Right cardiac atrium (tissue), 5 donors: Measurements from ENCODE around the gene HTRA1. TPM values are rescaled to one million over a fixed set of nuclear protein-coding genes. Genes with fewer than 3 reads are reported as not detected.

Experiments
- ATAC-seq, 2 donors: fragments of 200-7000 bp; cut with Tn5 transposase; one replicate each; pipeline versions ENCODE4 v1.8.0 to v1.9.1; 2020; ENCODE audit warnings: moderate library complexity in 2 of 2, mild to moderate bottlenecking in 1 of 2
- DNase-seq, 3 donors: peaks; one replicate each; pipeline ENCODE4 v3.0.0-alpha.2; 2020
- H3K27ac ChIP-seq: one replicate; pipeline ENCODE4 v1.5.1; 2013; ENCODE audit warnings: mild to moderate bottlenecking, low read length, control low read depth, moderate library complexity
- H3K27me3 ChIP-seq: one replicate; pipeline ENCODE4 v1.6.1; 2013; ENCODE audit not compliant: control insufficient read depth, insufficient read depth
- H3K4me1 ChIP-seq: one replicate; pipeline ENCODE4 v1.6.1; 2013; ENCODE audit warnings: low read length; ENCODE audit not compliant: control insufficient read depth, insufficient read depth
- H3K4me3 ChIP-seq: one replicate; pipeline ENCODE4 v1.5.1; 2013; ENCODE audit warnings: low read length, control low read depth
- H3K9me3 ChIP-seq: one replicate; pipeline ENCODE4 v1.6.1; 2013; ENCODE audit warnings: low read length; ENCODE audit not compliant: control insufficient read depth
- WGBS: extraction: QIAGEN DNeasy Blood & Tissue Kit; methylation state at CpG from one replicate; pipeline ENCODE4 v1.1.7; 2013; 5-methylcytosine and 5-hydroxymethylcytosine counted together
- intact Hi-C, 4 donors: fragments of 100-400 bp; cut with DNase I; formaldehyde crosslinking; loops; one replicate each; pipeline versions ENCODE4 v1.11.0 to v1.14.0; 2022 to 2023
- polyA plus RNA-seq: library from polyadenylated mRNA; stranded (reverse); fragments of 200-250 nt; gene quantifications from one replicate; pipeline ENCODE4 v1.2.3, GENCODE V29; 2013
- total RNA-seq, 4 donors: library from RNA; stranded (reverse); fragmentation: NEBNext Ultra II Directional; extraction: Animal tissue kit (Norgen Biotek cat#: 25700); gene quantifications; one replicate each; pipeline ENCODE4 v1.2.1, GENCODE V29; 2021
- donor health status: healthy with polysubstance abuse.
- donor health status: DM: no; HTN: yes; CAD: no.
- donor health status: DM: no; HTN: no; CAD: no.
- donor health status: DM: no; HTN: yes; CAD: no; lungs with severe emphysema.
- donor health status: DM: yes; HTN: yes; CAD: no.

HTRA1 gene
- total and polyA plus RNA-seq, 5 donors, result 40.5 to 49.7 (median 45.0) TPM

DNA sequence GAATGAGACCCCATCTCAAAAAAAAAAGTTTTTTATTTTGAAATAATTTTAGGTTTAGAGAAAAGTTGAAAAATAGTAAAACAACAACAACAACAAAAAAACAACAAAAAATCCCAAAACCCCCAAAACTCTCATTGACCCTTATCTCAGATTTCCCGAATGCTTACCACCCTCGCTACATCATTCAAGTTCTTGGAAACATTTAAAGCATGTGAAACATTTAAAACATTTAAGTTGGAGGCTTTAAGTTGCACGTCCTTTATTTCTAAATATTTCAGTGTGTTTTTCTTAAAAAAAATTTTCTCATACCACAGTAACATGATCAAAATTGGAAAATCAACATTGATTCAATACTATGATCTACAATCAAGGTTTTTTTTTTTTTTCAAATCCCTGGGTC lies 7.3 kb upstream of the HTRA1 start:
- H3K4me1 ChIP-seq, result peaks cover 6% of the 10 kb centered on the region
- ATAC-seq (no peak), DNase-seq (no peak)
- H3K9me3 ChIP-seq, result no peaks in the 10 kb centered on the region
- no peak overlapping the region for H3K27ac ChIP-seq
- intact Hi-C loops, result loop anchor here in 2 of 4 donors (5.0 to 10.0 kb wide), 2 partner anchors 93 to 111 kb away; partner anchors contain the start of gene DMBT1 (in 1 of the 2)
- no peak overlapping the region for H3K4me3 ChIP-seq
- H3K27me3 ChIP-seq, result no peaks in the 10 kb centered on the region
- 75% methylated on average over 3 of the region's 3 CpGs for WGBS

DNA sequence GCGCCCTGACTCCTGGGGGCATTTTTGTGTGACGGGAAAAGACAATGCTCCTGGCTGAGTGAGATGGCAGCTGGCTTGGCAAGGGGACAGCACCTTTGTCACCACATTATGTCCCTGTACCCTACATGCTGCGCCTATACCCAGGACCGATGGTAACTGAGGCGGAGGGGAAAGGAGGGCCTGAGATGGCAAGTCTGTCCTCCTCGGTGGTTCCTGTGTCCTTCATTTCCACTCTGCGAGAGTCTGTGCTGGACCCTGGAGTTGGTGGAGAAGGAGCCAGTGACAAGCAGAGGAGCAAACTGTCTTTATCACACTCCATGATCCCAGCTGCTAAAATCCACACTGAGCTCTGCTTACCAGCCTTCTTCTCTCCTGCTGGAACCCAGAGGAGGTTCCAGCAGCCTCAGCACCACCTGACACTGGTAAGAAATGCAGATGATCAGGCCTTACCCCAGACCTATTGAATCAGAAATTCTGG lies 6.7 kb upstream of the HTRA1 start, which contains the start of gene ARMS2:
Gene ARMS2 (plus strand): TSS at position 51 of the 478 bp plus-strand sequence. CDS start 75 bp downstream, at position 126.
- Histone ChIP-seq H3K4me3 (no peak within 1 kb of the TSS), H3K9me3 (no peaks in the 10 kb centered on the region), H3K4me1 (peaks cover 6% of the 10 kb centered on the region), H3K27me3 (no peaks in the 10 kb centered on the region), H3K27ac (no peak within 1 kb of the TSS)
- intact Hi-C loops, result loop anchor here in 2 of 4 donors (5.0 to 10.0 kb wide), 2 partner anchors 93 to 110 kb away; partner anchors contain the start of gene DMBT1 (in 1 of the 2)
- DNase-seq (no peak), ATAC-seq (no peak)
- WGBS, result 76% methylated on average over 7 of the region's 7 CpGs

DNA sequence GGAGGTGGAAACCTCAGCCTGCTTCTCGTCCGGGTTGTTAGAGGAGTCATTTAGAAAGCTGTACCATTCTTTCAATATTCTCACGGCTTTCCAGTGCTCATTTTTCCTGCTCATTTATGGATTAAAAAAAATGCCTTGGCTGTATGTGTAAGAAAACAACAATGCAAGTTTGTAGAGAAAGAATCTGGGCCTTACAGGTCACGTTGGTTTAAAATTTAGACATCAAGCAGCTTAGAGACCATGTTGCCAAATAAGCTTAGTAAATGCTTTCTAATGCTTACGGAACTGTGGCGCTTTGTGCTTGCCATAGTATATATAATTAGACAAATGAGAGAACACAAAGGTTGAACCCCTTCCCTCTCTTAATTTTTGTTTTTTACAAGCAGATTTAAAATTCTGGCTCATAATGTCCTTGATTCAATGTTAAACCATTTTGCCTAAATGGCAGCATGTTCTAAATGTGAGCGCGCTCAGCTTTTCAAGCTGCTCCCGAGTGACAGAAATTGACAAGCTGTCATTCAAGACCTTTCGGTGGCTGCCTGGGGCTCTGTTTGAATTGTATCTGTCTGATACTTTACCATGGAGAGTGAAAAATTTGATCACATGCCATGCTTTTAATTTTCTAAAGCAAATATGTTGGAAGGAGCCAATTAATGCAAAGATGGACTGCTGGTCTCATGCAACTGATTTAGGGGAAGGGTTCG lies 5.8 kb upstream of the HTRA1 start:
- intact Hi-C loops, result loop anchor here in 1 of 4 donors (10.0 kb wide), 1 partner anchor 109 kb away; the partner anchor contains the start of gene DMBT1
- Histone ChIP-seq H3K4me1 (peaks cover 4% of the 10 kb centered on the region), H3K27me3 (no peaks in the 10 kb centered on the region), H3K9me3 (no peaks in the 10 kb centered on the region), H3K27ac (no peak overlapping the region), H3K4me3 (no peak overlapping the region)
- WGBS, result 96% methylated on average over 11 of the region's 11 CpGs
- DNase-seq (no peak), ATAC-seq (no peak)

DNA sequence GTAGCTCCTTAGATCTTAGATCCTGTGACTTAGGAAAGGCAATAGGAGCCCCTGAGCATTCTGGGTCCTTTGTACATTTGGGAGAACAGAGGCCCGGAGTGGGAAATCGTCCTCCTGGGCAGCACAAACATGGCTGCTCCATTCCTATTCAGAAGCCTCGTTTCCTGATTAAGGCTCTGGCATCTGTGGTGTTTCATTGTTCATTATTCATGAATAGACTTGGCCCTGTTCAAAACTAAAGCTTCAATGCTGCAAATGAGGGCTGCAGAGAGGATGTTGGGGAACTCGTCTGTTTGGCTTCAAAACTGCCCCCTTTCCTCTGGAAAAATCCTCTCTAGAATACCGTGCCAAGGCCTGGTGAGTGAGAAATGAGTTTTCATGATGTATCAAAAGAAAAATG lies 3.4 kb upstream of the HTRA1 start:
- Histone ChIP-seq H3K9me3 (no peaks in the 10 kb centered on the region), H3K4me1 (peaks cover 6% of the 10 kb centered on the region), H3K4me3 (no peak overlapping the region), H3K27ac (no peak overlapping the region), H3K27me3 (no peaks in the 10 kb centered on the region)
- ATAC-seq, result no peak
- WGBS, result 57% methylated on average over 5 of the region's 5 CpGs
- intact Hi-C loops, result loop anchor here in 1 of 4 donors (10.0 kb wide), 1 partner anchor 107 kb away; the partner anchor contains the start of gene DMBT1
- no peak for DNase-seq

DNA sequence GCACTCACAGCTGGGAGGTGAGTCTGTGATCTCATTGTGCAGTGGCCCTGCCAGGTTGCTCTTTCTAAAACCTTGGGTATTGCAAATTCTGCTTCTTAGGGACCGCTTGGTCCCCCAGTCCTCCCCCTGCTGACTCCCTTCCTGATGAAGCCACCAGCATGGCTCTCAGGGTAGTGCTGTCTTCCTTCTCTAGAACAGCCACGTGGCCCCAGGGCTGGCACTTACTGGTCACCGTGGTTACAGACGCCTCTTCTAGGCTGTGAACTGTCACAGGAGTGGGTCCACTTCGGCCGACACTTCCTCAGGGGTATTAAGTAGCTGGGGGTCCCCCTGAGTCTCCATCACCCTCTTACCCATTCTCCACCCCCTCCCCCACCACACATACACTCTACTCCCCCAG lies 2.7 kb upstream of the HTRA1 start:
- Histone ChIP-seq H3K9me3 (no peaks in the 10 kb centered on the region), H3K4me1 (peaks cover 7% of the 10 kb centered on the region), H3K27me3 (no peaks in the 10 kb centered on the region), H3K4me3 (no peak overlapping the region), H3K27ac (no peak overlapping the region)
- ATAC-seq (no peak), DNase-seq (no peak)
- intact Hi-C loops, result loop anchor here in 1 of 4 donors (10.0 kb wide), 1 partner anchor 106 kb away; the partner anchor contains the start of gene DMBT1
- WGBS, result 81% methylated on average over 6 of the region's 6 CpGs

DNA sequence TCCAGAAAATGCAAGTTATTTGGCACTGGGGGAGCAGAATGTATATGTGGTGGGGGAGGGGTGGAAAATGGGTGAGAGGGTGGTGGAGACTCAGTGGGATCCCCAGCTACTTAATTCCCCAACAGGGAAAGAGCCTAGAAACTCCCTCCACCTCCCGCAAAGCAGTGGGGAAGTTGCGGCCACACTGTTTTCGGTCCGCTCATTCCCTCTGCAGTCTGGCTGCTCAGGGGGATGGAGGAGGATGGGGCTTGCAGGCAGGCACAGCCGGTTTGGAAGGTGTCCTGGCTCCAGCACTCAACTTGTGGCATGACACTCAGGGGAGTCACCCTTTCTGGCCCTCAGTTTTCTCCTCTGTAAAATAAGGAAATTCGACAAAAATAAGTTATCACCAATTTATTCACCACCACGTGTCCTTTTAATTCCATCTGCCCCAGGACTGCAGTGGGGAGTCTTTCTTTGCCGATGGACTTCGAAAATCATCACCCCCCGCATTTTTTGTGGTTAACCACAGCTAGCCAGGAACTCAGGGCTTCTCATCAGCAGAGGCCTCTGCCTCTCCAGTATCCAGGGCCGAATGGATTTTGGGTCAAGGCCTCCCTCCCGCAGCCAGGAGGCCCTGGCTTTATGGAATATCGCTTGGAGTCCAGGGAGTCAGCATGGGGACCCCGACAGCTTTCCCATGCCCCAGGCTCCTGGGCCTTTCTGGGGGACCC lies 1.6 kb upstream of the HTRA1 start:
- Histone ChIP-seq H3K27me3 (no peaks in the 10 kb centered on the region), H3K9me3 (no peaks in the 10 kb centered on the region), H3K27ac (no peak overlapping the region), H3K4me3 (no peak overlapping the region), H3K4me1 (peaks cover 9% of the 10 kb centered on the region)
- WGBS, result 82% methylated on average over 14 of the region's 14 CpGs
- intact Hi-C loops, result loop anchor here in 1 of 4 donors (10.0 kb wide), 1 partner anchor 105 kb away; the partner anchor contains the start of gene DMBT1
- DNase-seq (no peak), ATAC-seq (no peak)

DNA sequence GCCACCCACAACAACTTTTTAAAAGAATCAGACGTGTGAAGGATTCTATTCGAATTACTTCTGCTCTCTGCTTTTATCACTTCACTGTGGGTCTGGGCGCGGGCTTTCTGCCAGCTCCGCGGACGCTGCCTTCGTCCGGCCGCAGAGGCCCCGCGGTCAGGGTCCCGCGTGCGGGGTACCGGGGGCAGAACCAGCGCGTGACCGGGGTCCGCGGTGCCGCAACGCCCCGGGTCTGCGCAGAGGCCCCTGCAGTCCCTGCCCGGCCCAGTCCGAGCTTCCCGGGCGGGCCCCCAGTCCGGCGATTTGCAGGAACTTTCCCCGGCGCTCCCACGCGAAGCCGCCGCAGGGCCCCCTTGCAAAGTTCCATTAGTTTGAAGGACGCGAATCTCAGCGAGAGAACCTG lies 461 bp upstream of the HTRA1 start:
- H3K27me3 ChIP-seq, result no peaks in the 10 kb centered on the region
- intact Hi-C loops, result no loop called here
- H3K4me3 ChIP-seq, result peak overlapping the region; percentile 74
- ATAC-seq (peak in 1 of 2 donors; percentile 6), DNase-seq (peak in 2 of 3 donors; percentile 60 to 72)
- peaks cover 9% of the 10 kb centered on the region for H3K4me1 ChIP-seq
- H3K27ac ChIP-seq, result no peak overlapping the region
- WGBS, result under 1% methylated on average over 40 of the region's 40 CpGs
- no peaks in the 10 kb centered on the region for H3K9me3 ChIP-seq

DNA sequence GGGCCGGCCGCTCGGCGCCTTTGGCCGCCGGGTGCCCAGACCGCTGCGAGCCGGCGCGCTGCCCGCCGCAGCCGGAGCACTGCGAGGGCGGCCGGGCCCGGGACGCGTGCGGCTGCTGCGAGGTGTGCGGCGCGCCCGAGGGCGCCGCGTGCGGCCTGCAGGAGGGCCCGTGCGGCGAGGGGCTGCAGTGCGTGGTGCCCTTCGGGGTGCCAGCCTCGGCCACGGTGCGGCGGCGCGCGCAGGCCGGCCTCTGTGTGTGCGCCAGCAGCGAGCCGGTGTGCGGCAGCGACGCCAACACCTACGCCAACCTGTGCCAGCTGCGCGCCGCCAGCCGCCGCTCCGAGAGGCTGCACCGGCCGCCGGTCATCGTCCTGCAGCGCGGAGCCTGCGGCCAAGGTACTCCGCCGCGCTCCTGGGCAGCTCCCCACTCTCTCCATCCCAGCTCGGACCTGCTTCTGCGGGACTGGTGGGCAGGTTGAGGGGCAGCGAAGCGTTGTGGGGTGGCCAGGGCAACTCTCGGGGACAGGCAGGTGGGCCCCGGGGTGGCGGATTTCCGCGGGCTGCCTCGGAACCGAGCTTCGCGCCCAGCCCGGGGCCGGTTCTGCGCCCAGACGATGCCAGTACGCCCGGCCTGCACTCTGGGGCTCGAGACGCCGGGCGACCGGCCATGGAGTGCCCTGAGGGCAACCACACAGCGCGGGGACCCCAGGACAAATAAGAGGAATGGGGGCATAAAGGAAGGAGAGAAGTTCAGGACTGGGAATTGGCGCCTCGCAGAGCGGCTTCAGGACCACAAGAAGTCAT lies 578 bp downstream of the HTRA1 start:
- ATAC-seq, result peak; percentile 26 to 31
- WGBS, result under 1% methylated on average over 95 of the region's 95 CpGs
- DNase-seq, result peak in 1 of 3 donors; percentile 69
- intact Hi-C loops, result no loop called here
- Histone ChIP-seq H3K27ac (peak overlapping the region; percentile 4), H3K4me1 (peaks cover 9% of the 10 kb centered on the region), H3K27me3 (no peaks in the 10 kb centered on the region), H3K4me3 (peak overlapping the region; percentile 74), H3K9me3 (no peaks in the 10 kb centered on the region)

DNA sequence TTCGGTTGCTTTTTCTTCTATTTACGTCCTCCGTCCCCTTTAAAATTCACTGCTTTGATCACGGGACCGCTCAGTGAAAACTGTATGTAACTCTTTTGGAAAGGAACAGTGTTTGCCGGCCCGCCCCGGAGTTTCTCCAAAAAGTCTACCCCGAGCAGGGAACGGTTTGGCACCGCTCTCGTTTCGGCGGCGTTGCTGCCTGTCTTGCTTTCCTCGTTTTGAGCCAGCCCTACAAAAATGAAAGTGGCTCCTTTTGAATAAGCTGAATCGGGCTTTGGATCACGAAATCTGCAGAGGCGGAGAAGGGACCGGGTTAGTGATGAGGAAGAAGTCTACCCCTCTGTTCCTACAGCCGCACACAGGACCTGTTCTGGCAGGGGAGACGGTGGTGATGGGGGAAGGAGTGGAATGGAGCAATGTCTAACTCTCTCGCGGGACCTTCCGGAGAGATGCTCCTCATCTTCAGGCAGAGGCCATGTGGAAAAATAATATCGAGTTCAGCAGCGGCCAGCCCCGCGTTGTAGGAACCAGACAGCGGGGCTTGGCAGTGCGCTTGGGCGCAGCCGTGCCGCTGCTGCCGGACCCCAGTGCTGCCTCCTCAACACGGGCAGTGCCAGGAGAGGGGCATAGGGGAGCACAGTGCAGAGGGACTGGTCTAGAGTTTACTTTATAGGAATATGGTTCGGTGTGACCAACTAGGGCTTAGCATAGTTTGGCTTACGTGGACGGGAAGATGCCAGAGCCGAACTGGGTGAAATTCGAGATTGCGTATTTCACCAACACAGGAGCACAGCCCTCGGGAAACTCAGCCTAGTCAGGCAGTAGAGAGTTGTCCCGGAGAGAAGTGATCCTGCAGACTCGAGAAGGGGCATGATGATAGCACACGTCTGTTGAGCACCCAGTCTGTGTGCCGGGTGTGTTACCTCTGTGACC lies 1.4 kb downstream of the HTRA1 start:
- Histone ChIP-seq H3K27me3 (no peaks in the 10 kb centered on the region), H3K4me1 (peaks cover 9% of the 10 kb centered on the region), H3K9me3 (no peaks in the 10 kb centered on the region), H3K27ac (peak overlapping the region; percentile 43), H3K4me3 (peak overlapping the region; percentile 74)
- 13% methylated on average over 47 of the region's 47 CpGs for WGBS
- ATAC-seq (peak; percentile 35 to 50), DNase-seq (peak; percentile 72 to 91 (median 88))
- intact Hi-C loops, result no loop called here
